H1 (cell line): ENCODE data around the gene HHAT. TPM values are rescaled to one million over a fixed set of nuclear protein-coding genes. Genes with fewer than 3 reads are reported as not detected.

Experiments used
- CTCF ChIA-PET: fragments of 300-600 bp; sonication (Branson Sonifier 250); formaldehyde crosslinking; loops from one replicate; lab custom pipeline; 2021; ENCODE audit not compliant: partially characterized antibody; lab: Charles Lee
- POLR2A ChIA-PET: fragments of 300-600 bp; sonication (Branson Sonifier 250); formaldehyde crosslinking; loops from one replicate; lab custom pipeline; 2021; ENCODE audit warnings: inconsistent platforms; ENCODE audit not compliant: partially characterized antibody; lab: Charles Lee
- DNase-seq, 2 experiments: peaks; one replicate each; pipeline versions ENCODE4 v3.0.0 to v3.0.0-alpha.2; 2010 to 2022; ENCODE audit warnings: low spot score in 2 of 2, low read depth in 1 of 2, mixed read lengths in 1 of 2
- FAIRE-seq: peaks from 2 replicates; lab custom pipeline; 2011; peaks lifted over from hg19 to GRCh38; lab: Jason Lieb, UNC
- H2AFZ ChIP-seq: 2 replicates; pipeline ENCODE4 v1.8.1; 2012; ENCODE audit warnings: low read length, inconsistent platforms
- H2AK5ac ChIP-seq: 2 replicates; pipeline ENCODE4 v1.6.1; 2013; ENCODE audit warnings: low read depth, low read length
- H2BK120ac ChIP-seq: replicated peaks from 2 replicates; pipeline ENCODE3; 2013; ENCODE audit warnings: low read depth, low read length, inconsistent platforms
- H2BK12ac ChIP-seq: 2 replicates; pipeline ENCODE4 v1.6.1; 2013; ENCODE audit warnings: low read depth, low read length
- H2BK15ac ChIP-seq: 2 replicates; pipeline ENCODE4 v1.6.1; 2013; ENCODE audit warnings: low read length
- H2BK20ac ChIP-seq: 2 replicates; pipeline ENCODE4 v1.6.1; 2013; ENCODE audit warnings: low read length
- H2BK5ac ChIP-seq: 2 replicates; pipeline ENCODE4 v1.6.1; 2013; ENCODE audit warnings: low read depth, low read length
- H3K14ac ChIP-seq: 2 replicates; pipeline ENCODE4 v1.6.1; 2013; ENCODE audit warnings: inconsistent platforms; ENCODE audit not compliant: insufficient read length
- H3K18ac ChIP-seq: 2 replicates; pipeline ENCODE4 v1.6.1; 2013; ENCODE audit warnings: low read length; ENCODE audit errors: extremely low read depth
- H3K23ac ChIP-seq: 2 replicates; pipeline ENCODE4 v1.6.1; 2013; ENCODE audit warnings: inconsistent platforms; ENCODE audit not compliant: insufficient read length
- H3K23me2 ChIP-seq: 2 replicates; pipeline ENCODE4 v1.6.1; 2013; ENCODE audit warnings: low read depth, low read length
- H3K27ac ChIP-seq: 2 replicates; pipeline ENCODE4 v1.6.1; 2011; ENCODE audit warnings: low read depth, low read length, inconsistent platforms
- H3K27me3 ChIP-seq, 4 experiments: replicated peaks in 1 of 4; 1 replicate in 1 of 4; 2 replicates in 3 of 4; pipeline versions ENCODE4 v1.6.1 to v1.8.1; 2011 to 2013; ENCODE audit warnings: low read length in 3 of 4, mild to moderate bottlenecking in 3 of 4, inconsistent platforms in 2 of 4, mixed read lengths in 2 of 4, moderate library complexity in 1 of 4; ENCODE audit not compliant: control insufficient read depth in 3 of 4, insufficient read depth in 3 of 4; ENCODE audit errors: extremely low read depth in 1 of 4
- H3K36me3 ChIP-seq, 4 experiments: 2 replicates each; pipeline versions ENCODE4 v1.6.1 to v1.8.1; 2011 to 2013; ENCODE audit warnings: mild to moderate bottlenecking in 4 of 4, low read length in 3 of 4, moderate library complexity in 2 of 4, control low read depth in 1 of 4, inconsistent platforms in 1 of 4; ENCODE audit not compliant: insufficient read depth in 4 of 4, control insufficient read depth in 2 of 4
- H3K4ac ChIP-seq: replicated peaks from 2 replicates; pipeline ENCODE3; 2013; ENCODE audit warnings: low read length, low read depth, mixed read lengths, inconsistent platforms; ENCODE audit not compliant: insufficient read length
- H3K4me1 ChIP-seq, 4 experiments: replicated peaks in 1 of 4; 1 replicate in 1 of 4; 2 replicates in 3 of 4; pipeline versions ENCODE4 v1.6.1 to v1.8.1; 2011 to 2013; ENCODE audit warnings: low read length in 3 of 4, inconsistent platforms in 2 of 4, mixed read lengths in 1 of 4; ENCODE audit not compliant: insufficient read depth in 4 of 4, control insufficient read depth in 3 of 4
- H3K4me2 ChIP-seq, 2 experiments: 2 replicates each; pipeline versions ENCODE4 v1.6.1 to v1.8.1; 2011 to 2013; ENCODE audit warnings: low read depth in 2 of 2, low read length in 2 of 2, control low read depth in 1 of 2, inconsistent platforms in 1 of 2, mild to moderate bottlenecking in 1 of 2; ENCODE audit not compliant: insufficient read depth in 1 of 2
- H3K4me3 ChIP-seq, 4 experiments: fragments of 200-600, 300-600 bp in 1 of 4; sonication (generic), shearing (Covaris generic), sonication (Bioruptor Twin) in 1 of 4; 2 replicates each; pipeline versions ENCODE4 v1.5.1 to v1.8.1; 2011 to 2016; ENCODE audit warnings: low read length in 4 of 4, low read depth in 3 of 4, control low read depth in 2 of 4, inconsistent platforms in 2 of 4, mild to moderate bottlenecking in 2 of 4, mixed read lengths in 1 of 4, moderate library complexity in 1 of 4; ENCODE audit not compliant: insufficient read depth in 2 of 4; ENCODE audit errors: extremely low read depth in 1 of 4
- H3K56ac ChIP-seq: replicated peaks from 2 replicates; pipeline ENCODE3; 2013; ENCODE audit warnings: low read depth, mild to moderate bottlenecking, mixed read lengths, low read length, inconsistent platforms; ENCODE audit not compliant: insufficient read length
- H3K79me1 ChIP-seq: 2 replicates; pipeline ENCODE4 v1.6.1; 2013; ENCODE audit warnings: low read depth, low read length, control low read depth
- H3K79me2 ChIP-seq, 2 experiments: 2 replicates each; pipeline versions ENCODE4 v1.6.1 to v1.8.1; 2012 to 2013; ENCODE audit warnings: low read length in 2 of 2, mild to moderate bottlenecking in 2 of 2, inconsistent platforms in 1 of 2; ENCODE audit not compliant: insufficient read depth in 2 of 2, control insufficient read depth in 1 of 2
- H3K9ac ChIP-seq, 4 experiments: replicated peaks in 1 of 4; 1 replicate in 1 of 4; 2 replicates in 3 of 4; pipeline versions ENCODE4 v1.6.1 to v1.8.1; 2011 to 2013; ENCODE audit warnings: low read depth in 3 of 4, low read length in 3 of 4, control low read depth in 2 of 4, mild to moderate bottlenecking in 2 of 4, moderate library complexity in 2 of 4, inconsistent platforms in 1 of 4; ENCODE audit errors: extremely low read depth in 1 of 4
- H3K9me3 ChIP-seq, 2 experiments: 2 replicates each; pipeline versions ENCODE4 v1.6.1 to v1.8.1; 2012 to 2013; ENCODE audit warnings: mild to moderate bottlenecking in 2 of 2, moderate library complexity in 2 of 2, control low read depth in 1 of 2, inconsistent platforms in 1 of 2, low read depth in 1 of 2, low read length in 1 of 2, mixed read lengths in 1 of 2; ENCODE audit not compliant: insufficient read depth in 2 of 2
- H4K20me1 ChIP-seq, 2 experiments: replicated peaks in 1 of 2; 2 replicates each; pipeline versions ENCODE3 to v1.8.1; 2011 to 2013; ENCODE audit warnings: inconsistent platforms in 2 of 2, low read length in 2 of 2, mild to moderate bottlenecking in 1 of 2; ENCODE audit not compliant: insufficient read depth in 2 of 2, control insufficient read depth in 1 of 2
- H4K5ac ChIP-seq: 2 replicates; pipeline ENCODE4 v1.6.1; 2013; ENCODE audit warnings: low read length, low read depth, mixed read lengths, inconsistent platforms; ENCODE audit not compliant: insufficient read length
- H4K8ac ChIP-seq: 2 replicates; pipeline ENCODE4 v1.8.0; 2013; ENCODE audit warnings: mild to moderate bottlenecking, moderate library complexity, low read length, inconsistent platforms; ENCODE audit not compliant: insufficient read depth; ENCODE audit errors: extremely low read depth
- H4K91ac ChIP-seq: replicated peaks from 2 replicates; pipeline ENCODE3; 2013; ENCODE audit warnings: low read length, mixed read lengths, inconsistent platforms; ENCODE audit not compliant: insufficient read length
- CHD2 ChIP-seq: IDR thresholded peaks from 2 replicates; pipeline ENCODE4 v1.6.1; 2012; ENCODE audit warnings: low read length, improper control_type of control experiment
- CTBP2 ChIP-seq: IDR thresholded peaks from 2 replicates; pipeline ENCODE4 v1.7.0; 2011; ENCODE audit warnings: borderline replicate concordance, mild to moderate bottlenecking, moderate library complexity, mixed read lengths, low read length; ENCODE audit not compliant: insufficient read depth, insufficient read length
- FOSL1 ChIP-seq: IDR thresholded peaks from 2 replicates; pipeline ENCODE4 v1.6.1; 2011; ENCODE audit warnings: mild to moderate bottlenecking, low read depth, low read length, moderate library complexity; ENCODE audit not compliant: insufficient read depth
- RBBP5 ChIP-seq: IDR thresholded peaks from 2 replicates; pipeline ENCODE4 v1.7.1; 2012; ENCODE audit warnings: low read depth, mild to moderate bottlenecking, inconsistent platforms, low read length, moderate library complexity, borderline replicate concordance
- SP4 ChIP-seq: IDR thresholded peaks from 2 replicates; pipeline ENCODE4 v1.6.1; 2012; ENCODE audit warnings: low read length, inconsistent platforms
- TCF12 ChIP-seq: IDR thresholded peaks from 2 replicates; pipeline ENCODE4 v1.6.1; 2011; ENCODE audit warnings: low read depth, mild to moderate bottlenecking, low read length
- WGBS, 2 experiments: shearing (Covaris generic) in 1 of 2; methylation state at CpG; one replicate each; pipeline versions ENCODE4 v1.1.6 to v1.1.7; 2013 to 2015; ENCODE audit warnings: low lambda C conversion rate in 2 of 2, mixed read lengths in 2 of 2, inconsistent platforms in 1 of 2, low coverage in 1 of 2, missing lambda C conversion rate in 1 of 2; ENCODE audit not compliant: insufficient replicate concordance in 2 of 2, insufficient coverage in 1 of 2, insufficient read length in 1 of 2; ENCODE audit errors: extremely low coverage in 1 of 2, missing lambda C conversion rate in 1 of 2; 5-methylcytosine and 5-hydroxymethylcytosine counted together
- polyA plus RNA-seq, 7 experiments: library from polyadenylated mRNA; depleted of rRNA in 3 of 7; stranded (reverse) in 5 of 7; unstranded in 2 of 7; fragments of >200 nt in 5 of 7; fragments of 200-250 nt in 2 of 7; gene quantifications; 1 replicate in 5 of 7; 2 replicates in 1 of 7; 4 replicates in 1 of 7; pipeline versions ENCODE4 v1.2.1 to v1.2.3, GENCODE V29; 2011 to 2013; ENCODE audit warnings: missing spikeins in 2 of 7, mixed read lengths in 2 of 7
- total RNA-seq: library from RNA; stranded (reverse); fragmentation: NEBNext Ultra II Directional; extraction: Animal tissue kit (Norgen Biotek cat#: 25700); gene quantifications from 2 replicates; pipeline ENCODE4 v1.2.1, GENCODE V29; 2021

Gene HHAT
- total and polyA plus RNA-seq, 2 of the 8 experiments (the other 6 are each of a cell fraction or from before 2014, with no cell fraction given), result 0.15 to 0.51 TPM

DNA sequence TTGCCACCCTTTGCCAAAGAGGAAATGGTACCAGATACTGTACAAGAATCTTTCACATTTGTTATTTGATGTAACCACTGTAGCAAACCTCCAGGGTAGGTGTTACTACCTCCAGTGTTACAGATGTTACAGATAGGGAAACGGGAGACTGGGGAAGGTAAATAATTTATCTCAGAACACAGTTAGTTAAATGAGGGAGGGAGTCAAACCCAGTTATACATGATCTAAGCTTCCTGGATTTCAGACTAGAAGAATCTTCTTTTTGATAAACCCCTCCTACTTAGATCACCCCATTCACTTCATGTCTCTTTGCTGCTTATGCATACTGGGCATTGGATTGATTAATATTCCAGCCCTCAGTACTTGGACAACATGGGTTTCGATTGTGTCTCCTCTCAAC, 276.4 kb downstream of the HHAT start:
- POLR2A ChIA-PET, result no interaction called here
- 42% methylated on average over 2 of the region's 2 CpGs; no CpG with 5 or more reads in 1 of the 2 experiments for WGBS, 2 experiments

More for the DNA sequence above, 276.4 kb downstream of the HHAT start:
- Histone ChIP-seq H2AFZ (no peak overlapping the region), H2AK5ac (no peak overlapping the region), H4K5ac (no peak overlapping the region), H3K23ac (no peak overlapping the region), H4K8ac (no peak overlapping the region), H4K91ac (no peak overlapping the region), H3K9me3 (no peaks in the 10 kb centered on the region), H3K4me1 (no peaks in the 10 kb centered on the region), H2BK5ac (no peak overlapping the region), H2BK120ac (no peak overlapping the region), H3K4me2 (no peak overlapping the region), H3K27ac (no peak overlapping the region), H3K9ac (no peak overlapping the region), H3K79me1 (no peaks in the 10 kb centered on the region), H2BK15ac (no peak overlapping the region), H3K4me3 (no peak overlapping the region), H2BK20ac (no peak overlapping the region), H4K20me1 (no peaks in the 10 kb centered on the region), H2BK12ac (no peak overlapping the region), H3K4ac (no peak overlapping the region), H3K27me3 (no peaks in the 10 kb centered on the region; a peak in 1 of 7 replicates), H3K79me2 (no peaks in the 10 kb centered on the region), H3K14ac (no peak overlapping the region), H3K23me2 (no peaks in the 10 kb centered on the region), H3K56ac (no peak overlapping the region), H3K36me3 (no peaks in the 10 kb centered on the region), H3K18ac (no peak overlapping the region)
- no peak for DNase-seq
- TF ChIP-seq CHD2, result no peak
- TF ChIP-seq RBBP5, result no peak
- TF ChIP-seq TCF12, result no peak
- no peak for TF ChIP-seq SP4
- no peak for TF ChIP-seq FOSL1
- no peak for TF ChIP-seq CTBP2
- FAIRE-seq, result no peak
- CTCF ChIA-PET, result interaction anchor here (0.9 kb wide), 1 partner anchor 61 kb away, joined by 4 read pairs; no protein-coding TSS in a partner anchor
